Heart left ventricle (tissue), 16 donors: ENCODE results near the gene DPYSL3. TPM values are rescaled to one million over a fixed set of nuclear protein-coding genes. Genes with fewer than 3 reads are reported as not detected.

Experiments
- ATAC-seq, 4 donors: fragments of 200-7000 bp; cut with Tn5 transposase; one replicate each; pipeline ENCODE4 v1.9.1; 2020 to 2022; ENCODE audit warnings: moderate library complexity in 4 of 4, mild to moderate bottlenecking in 3 of 4, moderate number of reproducible peaks in 1 of 4
- DNase-seq, 5 donors: peaks; one replicate each; pipeline ENCODE4 v3.0.0-alpha.2; 2020
- H3K27ac ChIP-seq, 12 donors: fragments of 200-600 bp; sonication (generic) in 4 of 12; one replicate each; pipeline versions ENCODE4 v1.5.0 to v1.8.0; 2016 to 2022; ENCODE audit warnings: mild to moderate bottlenecking in 2 of 12
- H3K27me3 ChIP-seq, 9 donors: fragments of 200-600 bp; sonication (generic) in 2 of 9; one replicate each; pipeline versions ENCODE4 v1.5.1 to v1.8.0; 2016 to 2022; ENCODE audit warnings: mild to moderate bottlenecking in 3 of 9
- H3K36me3 ChIP-seq, 9 donors: fragments of 200-600 bp; sonication (generic) in 2 of 9; one replicate each; pipeline versions ENCODE4 v1.5.0 to v1.8.0; 2018 to 2022; ENCODE audit warnings: mild to moderate bottlenecking in 2 of 9
- H3K4me1 ChIP-seq, 12 donors: fragments of 200-600 bp; sonication (generic) in 4 of 12; one replicate each; pipeline versions ENCODE4 v1.5.0 to v1.8.0; 2016 to 2022; ENCODE audit warnings: mild to moderate bottlenecking in 3 of 12
- H3K4me3 ChIP-seq, 12 donors: fragments of 200-600 bp; sonication (generic) in 4 of 12; one replicate each; pipeline versions ENCODE4 v1.5.0 to v1.8.0; 2017 to 2022; ENCODE audit warnings: mild to moderate bottlenecking in 9 of 12, moderate library complexity in 4 of 12
- H3K9me3 ChIP-seq, 12 donors: fragments of 200-600 bp; sonication (generic) in 4 of 12; one replicate each; pipeline versions ENCODE4 v1.5.0 to v1.8.0; 2016 to 2022; ENCODE audit warnings: mild to moderate bottlenecking in 1 of 12
- POLR2A ChIP-seq, 2 donors: fragments of 450-650 bp; IDR thresholded peaks; one replicate each; pipeline ENCODE4 v1.6.1; 2017; ENCODE audit warnings: antibody characterized with exemption in 2 of 2, mild to moderate bottlenecking in 2 of 2, moderate library complexity in 2 of 2
- WGBS, 4 donors: extraction: QIAGEN DNeasy Blood & Tissue Kit in 2 of 4; methylation state at CpG; one replicate each; pipeline versions ENCODE4 v1.1.5 to v1.1.7; 2013 to 2018; 5-methylcytosine and 5-hydroxymethylcytosine counted together
- intact Hi-C, 10 donors: fragments of 100-400 bp; cut with DNase I; formaldehyde crosslinking; loops; one replicate each; pipeline versions ENCODE4 v1.11.1 to v1.14.2; 2022
- polyA plus RNA-seq, 2 donors: library from polyadenylated mRNA; stranded (reverse); fragments of 200-250 nt; gene quantifications; one replicate each; pipeline ENCODE4 v1.2.3, GENCODE V29; 2013
- total RNA-seq, 9 donors: library from RNA; depleted of rRNA in 2 of 9; stranded (reverse); fragments of >200 nt in 2 of 9; fragmentation: NEBNext Ultra II Directional in 3 of 9; extraction: Animal tissue kit (Norgen Biotek cat#: 25700) in 3 of 9; gene quantifications; one replicate each; pipeline versions ENCODE4 v1.1.0 to v1.2.4, GENCODE V29; 2016 to 2023
- TF ChIP-seq, protein P1 (sequence below), 12 donors: fragments of 200-600 bp; sonication (generic) in 4 of 12; IDR thresholded peaks; one replicate each; pipeline versions ENCODE4 v1.5.0 to v1.8.0; 2018 to 2022; ENCODE audit warnings: antibody characterized with exemption in 12 of 12, mild to moderate bottlenecking in 5 of 12
- donor health status: ischemic (EF 13 %, LVEDD 7.1; RV severe dilation, severe dysfunction).
- donor health status: healthy with polysubstance abuse.
- donor health status: DM: no; HTN: yes; CAD: no.
- donor health status: DM: no; HTN: no; CAD: no.
- donor health status: ischemic (EF 25% LVEDD 6.9; RV normal size, moderate dysfunction).
- donor health status: ischemic (EF 25% LVEDD 5.7; RV mildly dilated, moderate dysfunction).
- donor health status: healthy.
- donor health status: DM: yes; HTN: yes; CAD: no.
- donor health status: ischemic (EF 35%, LVEDD 5.7; RV mildly dilated, moderate dysfunction).
- donor health status: nonischemic (EF 11% LVEDD 7.7; RV severe dilation, severe dysfunction).
- donor health status: DM: yes; HTN: yes; CAD: no.
- donor health status: PGD.
- donor health status: ischemic (EF 29% LVEDD 5.4; RV normal size, mild dysfunction).
- donor health status: nonischemic (EF 23%, LVEDD 6.1; RV moderate dilation, normal function).

The DPYSL3 gene
- total and polyA plus RNA-seq, 11 donors, result 7.9 to 54.7 (median 20.6) TPM

DNA sequence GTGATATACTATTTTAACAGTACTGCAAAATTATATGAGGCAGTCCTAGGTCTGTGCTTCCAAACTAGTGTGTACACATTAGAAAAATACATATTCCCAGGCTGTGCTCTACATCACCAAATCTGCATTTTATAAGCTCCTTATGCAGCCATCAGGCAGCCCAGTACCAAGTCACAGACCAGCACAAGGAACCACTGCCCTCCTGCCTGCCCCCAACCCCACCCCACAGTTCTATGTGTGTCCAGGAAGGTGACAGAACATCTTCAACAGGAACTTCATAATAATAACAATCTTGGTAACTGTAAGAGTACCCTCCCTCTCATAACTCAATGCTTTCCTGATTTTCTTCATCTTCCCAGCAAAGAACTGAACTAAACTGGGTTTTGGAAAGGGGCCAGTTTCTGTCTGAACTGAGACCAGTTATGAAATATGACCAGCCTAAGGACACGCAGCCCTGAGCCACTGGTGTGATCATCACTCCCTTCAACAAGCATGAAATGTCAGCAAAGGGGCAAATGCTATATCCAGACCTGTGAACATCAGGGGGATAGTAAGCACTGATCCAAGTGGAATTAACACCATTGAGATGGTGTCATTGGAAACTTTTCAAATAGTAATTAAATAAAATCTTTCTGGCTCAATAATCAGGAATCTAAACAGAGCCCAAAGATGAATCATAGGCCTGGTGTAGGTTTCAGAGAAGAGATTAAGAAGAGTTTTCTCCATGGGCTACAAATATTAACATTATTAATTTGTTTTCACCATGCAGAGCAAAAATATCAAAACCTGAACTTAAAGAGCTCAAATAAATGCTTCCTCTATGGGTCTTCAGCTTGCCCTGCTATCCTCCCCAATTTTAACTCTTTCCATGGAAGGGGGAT lies 82.1 kb downstream of the DPYSL3 start:
- no peaks in the 10 kb centered on the region for H3K9me3 ChIP-seq
- no peak overlapping the region for H3K4me3 ChIP-seq
- peak in 2 of 4 donors; percentile 52 to 72 for ATAC-seq
- H3K36me3 ChIP-seq, result peaks cover 0 to 23% (median 4%) of the 10 kb centered on the region in 9 donors
- 69 to 77% (median 74%) methylated on average over 1 of the region's 1 CpG for WGBS, 4 donors
- peaks cover 0 to 46% (median 10%) of the 10 kb centered on the region in 12 donors for H3K4me1 ChIP-seq
- TF ChIP-seq, protein P1, sequence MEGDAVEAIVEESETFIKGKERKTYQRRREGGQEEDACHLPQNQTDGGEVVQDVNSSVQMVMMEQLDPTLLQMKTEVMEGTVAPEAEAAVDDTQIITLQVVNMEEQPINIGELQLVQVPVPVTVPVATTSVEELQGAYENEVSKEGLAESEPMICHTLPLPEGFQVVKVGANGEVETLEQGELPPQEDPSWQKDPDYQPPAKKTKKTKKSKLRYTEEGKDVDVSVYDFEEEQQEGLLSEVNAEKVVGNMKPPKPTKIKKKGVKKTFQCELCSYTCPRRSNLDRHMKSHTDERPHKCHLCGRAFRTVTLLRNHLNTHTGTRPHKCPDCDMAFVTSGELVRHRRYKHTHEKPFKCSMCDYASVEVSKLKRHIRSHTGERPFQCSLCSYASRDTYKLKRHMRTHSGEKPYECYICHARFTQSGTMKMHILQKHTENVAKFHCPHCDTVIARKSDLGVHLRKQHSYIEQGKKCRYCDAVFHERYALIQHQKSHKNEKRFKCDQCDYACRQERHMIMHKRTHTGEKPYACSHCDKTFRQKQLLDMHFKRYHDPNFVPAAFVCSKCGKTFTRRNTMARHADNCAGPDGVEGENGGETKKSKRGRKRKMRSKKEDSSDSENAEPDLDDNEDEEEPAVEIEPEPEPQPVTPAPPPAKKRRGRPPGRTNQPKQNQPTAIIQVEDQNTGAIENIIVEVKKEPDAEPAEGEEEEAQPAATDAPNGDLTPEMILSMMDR (IDR thresholded peaks at IDR 0.05), result no peak
- no peak for TF ChIP-seq POLR2A (IDR thresholded peaks at IDR 0.05)
- no peak for DNase-seq
- intact Hi-C loops, result no loop called here
- peak overlapping the region in 1 of 12 donors; percentile 37 for H3K27ac ChIP-seq
- no peaks in the 10 kb centered on the region for H3K27me3 ChIP-seq

DNA sequence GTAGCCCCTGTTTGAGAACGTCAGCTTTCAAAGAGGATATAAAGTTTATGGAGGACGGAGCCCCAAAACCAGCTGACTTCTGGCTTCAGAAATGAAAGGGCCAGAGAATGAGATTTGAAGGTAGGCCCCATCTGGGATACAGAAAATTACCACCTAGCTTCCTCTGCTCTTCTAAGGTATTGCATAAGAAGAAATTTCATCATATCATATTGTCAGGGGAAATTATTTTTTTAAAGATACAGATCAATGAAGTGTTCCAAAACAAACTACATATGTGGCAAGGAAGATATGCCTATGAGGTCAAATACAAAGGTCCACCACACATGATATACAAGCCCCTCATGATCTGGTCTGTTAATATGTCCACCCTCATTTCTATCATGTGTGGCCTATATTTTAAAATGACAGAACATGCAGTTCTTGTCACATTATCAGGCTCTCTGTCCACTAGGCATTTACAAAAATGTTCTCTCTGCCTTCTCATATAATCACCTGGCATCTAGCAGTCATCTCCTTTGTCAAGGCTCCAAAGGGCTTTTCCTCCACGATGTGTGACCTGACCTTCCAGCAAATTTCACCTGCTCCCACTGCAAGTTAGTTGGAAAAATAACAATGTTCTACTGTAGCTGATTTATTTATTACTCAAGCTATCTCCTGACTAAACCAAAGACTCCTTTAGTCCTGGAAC lies 83.1 kb downstream of the DPYSL3 start:
- DNase-seq, result no peak
- Histone ChIP-seq H3K27ac (peak overlapping the region in 1 of 12 donors; percentile 37), H3K27me3 (no peaks in the 10 kb centered on the region), H3K9me3 (peaks cover 0 to 7% (median 0%) of the 10 kb centered on the region in 12 donors), H3K4me3 (no peak overlapping the region), H3K4me1 (peaks cover 0 to 36% (median 6%) of the 10 kb centered on the region in 12 donors), H3K36me3 (peaks cover 0 to 23% (median 4%) of the 10 kb centered on the region in 9 donors)
- ATAC-seq, result no peak
- intact Hi-C loops, result no loop called here
- 75 to 84% (median 78%) methylated on average over 3 of the region's 3 CpGs for WGBS, 4 donors
- TF ChIP-seq, protein P1 (IDR thresholded peaks at IDR 0.05), result no peak
- TF ChIP-seq POLR2A (IDR thresholded peaks at IDR 0.05), result no peak

DNA sequence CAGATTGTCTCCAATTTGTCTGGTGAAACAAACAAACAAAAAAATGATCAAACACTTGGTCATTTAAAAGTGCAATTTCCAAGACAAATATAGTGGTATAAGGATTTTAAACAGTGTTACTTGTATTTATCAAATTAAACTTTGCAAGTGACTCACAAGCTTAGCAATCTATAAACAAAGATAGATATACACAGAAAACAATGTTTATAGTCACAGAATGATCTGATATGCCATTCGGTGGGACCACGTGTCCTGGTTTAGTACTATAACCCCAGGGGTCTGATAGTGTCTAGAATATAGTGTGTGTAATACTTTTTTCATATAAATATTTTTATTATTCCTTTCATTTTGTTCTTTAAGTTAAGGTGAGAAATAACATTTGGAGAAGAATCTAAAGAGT lies 91.3 kb downstream of the DPYSL3 start:
- intact Hi-C loops, result no loop called here
- Histone ChIP-seq H3K4me1 (peaks cover 0 to 35% (median 12%) of the 10 kb centered on the region in 12 donors), H3K9me3 (peaks cover 0 to 8% (median 0%) of the 10 kb centered on the region in 12 donors), H3K4me3 (no peak overlapping the region), H3K36me3 (peaks cover 0 to 42% (median 5%) of the 10 kb centered on the region in 9 donors), H3K27ac (peak overlapping the region in 1 of 12 donors; percentile 76), H3K27me3 (no peaks in the 10 kb centered on the region)
- 82 to 92% (median 89%) methylated on average over 2 of the region's 2 CpGs for WGBS, 4 donors
- no peak for TF ChIP-seq POLR2A (IDR thresholded peaks at IDR 0.05)
- ATAC-seq (no peak), DNase-seq (no peak)

DNA sequence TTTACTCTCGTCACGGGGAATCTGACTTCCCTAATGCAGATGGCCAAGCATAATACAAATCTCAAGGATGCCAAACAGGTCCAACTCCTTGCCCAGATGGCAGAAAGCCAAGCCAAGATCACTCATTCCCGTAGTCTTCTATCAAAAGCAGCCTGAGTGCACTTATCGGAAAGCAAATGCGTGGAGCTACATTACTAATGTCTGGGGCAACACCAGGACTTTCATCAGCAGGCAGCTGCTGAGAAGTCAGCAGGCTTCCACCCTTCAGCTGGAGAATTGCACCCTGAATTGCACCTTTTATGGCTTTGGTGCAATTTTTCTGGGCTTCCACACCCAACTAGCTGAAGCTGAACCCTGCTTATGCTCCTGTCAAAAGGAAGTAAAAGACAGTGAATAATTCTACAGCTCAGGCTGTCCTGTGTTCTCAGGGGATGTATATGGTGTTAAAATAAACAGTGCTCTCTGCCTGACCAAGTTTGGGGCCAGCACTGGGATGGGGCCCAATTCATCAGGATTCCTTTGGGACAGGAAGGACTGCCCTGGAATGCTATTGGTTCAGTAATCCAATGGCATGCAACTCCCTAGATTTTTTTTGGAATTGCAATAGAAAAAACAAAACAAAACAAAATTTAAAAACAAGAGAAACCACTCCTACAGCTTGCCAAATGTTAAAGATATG lies 92.6 kb downstream of the DPYSL3 start:
- peak overlapping the region in 6 of 12 donors; percentile 12 to 76 (median 16) for H3K27ac ChIP-seq
- H3K27me3 ChIP-seq, result no peaks in the 10 kb centered on the region
- TF ChIP-seq POLR2A (IDR thresholded peaks at IDR 0.05), result no peak
- TF ChIP-seq, protein P1 (IDR thresholded peaks at IDR 0.05), result no peak
- WGBS, 4 donors, result 35 to 63% (median 47%) methylated on average over 5 of the region's 5 CpGs
- H3K9me3 ChIP-seq, result peaks cover 0 to 6% (median 0%) of the 10 kb centered on the region in 12 donors
- H3K4me3 ChIP-seq, result no peak overlapping the region
- peaks cover 0 to 35% (median 12%) of the 10 kb centered on the region in 12 donors for H3K4me1 ChIP-seq
- peaks cover 0 to 48% (median 2%) of the 10 kb centered on the region in 9 donors for H3K36me3 ChIP-seq
- intact Hi-C loops, result no loop called here
- ATAC-seq, result peak; percentile 35 to 94 (median 78)
- peak in 2 of 5 donors; percentile 45 to 56 for DNase-seq
